H1 (cell line): ENCODE results near the gene DUSP9. TPM values are rescaled to one million over a fixed set of nuclear protein-coding genes. Genes with fewer than 3 reads are reported as not detected.
A peak's percentile ranks its signal among the peaks of the same experiment; 100 is the strongest.

ENCODE experiments used
- CTCF ChIA-PET: fragments of 300-600 bp; sonication (Branson Sonifier 250); formaldehyde crosslinking; loops from one replicate; lab custom pipeline; 2021; ENCODE audit not compliant: partially characterized antibody; lab: Charles Lee
- POLR2A ChIA-PET: fragments of 300-600 bp; sonication (Branson Sonifier 250); formaldehyde crosslinking; loops from one replicate; lab custom pipeline; 2021; ENCODE audit warnings: inconsistent platforms; ENCODE audit not compliant: partially characterized antibody; lab: Charles Lee
- DNase-seq, 2 experiments: peaks; one replicate each; pipeline versions ENCODE4 v3.0.0 to v3.0.0-alpha.2; 2010 to 2022; ENCODE audit warnings: low spot score in 2 of 2, low read depth in 1 of 2, mixed read lengths in 1 of 2
- FAIRE-seq: peaks from 2 replicates; lab custom pipeline; 2011; peaks lifted over from hg19 to GRCh38; lab: Jason Lieb, UNC
- H2AFZ ChIP-seq: 2 replicates; pipeline ENCODE4 v1.8.1; 2012; ENCODE audit warnings: low read length, inconsistent platforms
- H2AK5ac ChIP-seq: 2 replicates; pipeline ENCODE4 v1.6.1; 2013; ENCODE audit warnings: low read depth, low read length
- H2BK120ac ChIP-seq: replicated peaks from 2 replicates; pipeline ENCODE3; 2013; ENCODE audit warnings: low read depth, low read length, inconsistent platforms
- H2BK12ac ChIP-seq: 2 replicates; pipeline ENCODE4 v1.6.1; 2013; ENCODE audit warnings: low read depth, low read length
- H2BK15ac ChIP-seq: 2 replicates; pipeline ENCODE4 v1.6.1; 2013; ENCODE audit warnings: low read length
- H2BK20ac ChIP-seq: 2 replicates; pipeline ENCODE4 v1.6.1; 2013; ENCODE audit warnings: low read length
- H2BK5ac ChIP-seq: 2 replicates; pipeline ENCODE4 v1.6.1; 2013; ENCODE audit warnings: low read depth, low read length
- H3K14ac ChIP-seq: 2 replicates; pipeline ENCODE4 v1.6.1; 2013; ENCODE audit warnings: inconsistent platforms; ENCODE audit not compliant: insufficient read length
- H3K18ac ChIP-seq: 2 replicates; pipeline ENCODE4 v1.6.1; 2013; ENCODE audit warnings: low read length; ENCODE audit errors: extremely low read depth
- H3K23ac ChIP-seq: 2 replicates; pipeline ENCODE4 v1.6.1; 2013; ENCODE audit warnings: inconsistent platforms; ENCODE audit not compliant: insufficient read length
- H3K23me2 ChIP-seq: 2 replicates; pipeline ENCODE4 v1.6.1; 2013; ENCODE audit warnings: low read depth, low read length
- H3K27ac ChIP-seq: 2 replicates; pipeline ENCODE4 v1.6.1; 2011; ENCODE audit warnings: low read depth, low read length, inconsistent platforms
- H3K27me3 ChIP-seq, 4 experiments: replicated peaks in 1 of 4; 1 replicate in 1 of 4; 2 replicates in 3 of 4; pipeline versions ENCODE4 v1.6.1 to v1.8.1; 2011 to 2013; ENCODE audit warnings: low read length in 3 of 4, mild to moderate bottlenecking in 3 of 4, inconsistent platforms in 2 of 4, mixed read lengths in 2 of 4, moderate library complexity in 1 of 4; ENCODE audit not compliant: control insufficient read depth in 3 of 4, insufficient read depth in 3 of 4; ENCODE audit errors: extremely low read depth in 1 of 4
- H3K36me3 ChIP-seq, 4 experiments: 2 replicates each; pipeline versions ENCODE4 v1.6.1 to v1.8.1; 2011 to 2013; ENCODE audit warnings: mild to moderate bottlenecking in 4 of 4, low read length in 3 of 4, moderate library complexity in 2 of 4, control low read depth in 1 of 4, inconsistent platforms in 1 of 4; ENCODE audit not compliant: insufficient read depth in 4 of 4, control insufficient read depth in 2 of 4
- H3K4ac ChIP-seq: replicated peaks from 2 replicates; pipeline ENCODE3; 2013; ENCODE audit warnings: low read length, low read depth, mixed read lengths, inconsistent platforms; ENCODE audit not compliant: insufficient read length
- H3K4me1 ChIP-seq, 4 experiments: replicated peaks in 1 of 4; 1 replicate in 1 of 4; 2 replicates in 3 of 4; pipeline versions ENCODE4 v1.6.1 to v1.8.1; 2011 to 2013; ENCODE audit warnings: low read length in 3 of 4, inconsistent platforms in 2 of 4, mixed read lengths in 1 of 4; ENCODE audit not compliant: insufficient read depth in 4 of 4, control insufficient read depth in 3 of 4
- H3K4me2 ChIP-seq, 2 experiments: 2 replicates each; pipeline versions ENCODE4 v1.6.1 to v1.8.1; 2011 to 2013; ENCODE audit warnings: low read depth in 2 of 2, low read length in 2 of 2, control low read depth in 1 of 2, inconsistent platforms in 1 of 2, mild to moderate bottlenecking in 1 of 2; ENCODE audit not compliant: insufficient read depth in 1 of 2
- H3K4me3 ChIP-seq, 4 experiments: fragments of 200-600, 300-600 bp in 1 of 4; sonication (generic), shearing (Covaris generic), sonication (Bioruptor Twin) in 1 of 4; 2 replicates each; pipeline versions ENCODE4 v1.5.1 to v1.8.1; 2011 to 2016; ENCODE audit warnings: low read length in 4 of 4, low read depth in 3 of 4, control low read depth in 2 of 4, inconsistent platforms in 2 of 4, mild to moderate bottlenecking in 2 of 4, mixed read lengths in 1 of 4, moderate library complexity in 1 of 4; ENCODE audit not compliant: insufficient read depth in 2 of 4; ENCODE audit errors: extremely low read depth in 1 of 4
- H3K56ac ChIP-seq: replicated peaks from 2 replicates; pipeline ENCODE3; 2013; ENCODE audit warnings: low read depth, mild to moderate bottlenecking, mixed read lengths, low read length, inconsistent platforms; ENCODE audit not compliant: insufficient read length
- H3K79me1 ChIP-seq: 2 replicates; pipeline ENCODE4 v1.6.1; 2013; ENCODE audit warnings: low read depth, low read length, control low read depth
- H3K79me2 ChIP-seq, 2 experiments: 2 replicates each; pipeline versions ENCODE4 v1.6.1 to v1.8.1; 2012 to 2013; ENCODE audit warnings: low read length in 2 of 2, mild to moderate bottlenecking in 2 of 2, inconsistent platforms in 1 of 2; ENCODE audit not compliant: insufficient read depth in 2 of 2, control insufficient read depth in 1 of 2
- H3K9ac ChIP-seq, 4 experiments: replicated peaks in 1 of 4; 1 replicate in 1 of 4; 2 replicates in 3 of 4; pipeline versions ENCODE4 v1.6.1 to v1.8.1; 2011 to 2013; ENCODE audit warnings: low read depth in 3 of 4, low read length in 3 of 4, control low read depth in 2 of 4, mild to moderate bottlenecking in 2 of 4, moderate library complexity in 2 of 4, inconsistent platforms in 1 of 4; ENCODE audit errors: extremely low read depth in 1 of 4
- H3K9me3 ChIP-seq, 2 experiments: 2 replicates each; pipeline versions ENCODE4 v1.6.1 to v1.8.1; 2012 to 2013; ENCODE audit warnings: mild to moderate bottlenecking in 2 of 2, moderate library complexity in 2 of 2, control low read depth in 1 of 2, inconsistent platforms in 1 of 2, low read depth in 1 of 2, low read length in 1 of 2, mixed read lengths in 1 of 2; ENCODE audit not compliant: insufficient read depth in 2 of 2
- H4K20me1 ChIP-seq, 2 experiments: replicated peaks in 1 of 2; 2 replicates each; pipeline versions ENCODE3 to v1.8.1; 2011 to 2013; ENCODE audit warnings: inconsistent platforms in 2 of 2, low read length in 2 of 2, mild to moderate bottlenecking in 1 of 2; ENCODE audit not compliant: insufficient read depth in 2 of 2, control insufficient read depth in 1 of 2
- H4K5ac ChIP-seq: 2 replicates; pipeline ENCODE4 v1.6.1; 2013; ENCODE audit warnings: low read length, low read depth, mixed read lengths, inconsistent platforms; ENCODE audit not compliant: insufficient read length
- H4K8ac ChIP-seq: 2 replicates; pipeline ENCODE4 v1.8.0; 2013; ENCODE audit warnings: mild to moderate bottlenecking, moderate library complexity, low read length, inconsistent platforms; ENCODE audit not compliant: insufficient read depth; ENCODE audit errors: extremely low read depth
- H4K91ac ChIP-seq: replicated peaks from 2 replicates; pipeline ENCODE3; 2013; ENCODE audit warnings: low read length, mixed read lengths, inconsistent platforms; ENCODE audit not compliant: insufficient read length
- ASH2L ChIP-seq: fragments of 200-600, 300-600 bp; sonication (generic); IDR thresholded peaks from one replicate; pipeline ENCODE4 v1.7.1; 2017; ENCODE audit warnings: low read length
- JUN ChIP-seq: IDR thresholded peaks from 2 replicates; pipeline ENCODE4 v1.6.1; 2011; ENCODE audit warnings: low read depth, mild to moderate bottlenecking, improper control_type of control experiment, low read length
- KDM4A ChIP-seq: IDR thresholded peaks from one replicate; pipeline ENCODE4 v1.7.1; 2012; ENCODE audit warnings: low read depth, mild to moderate bottlenecking, moderate library complexity, low read length, inconsistent platforms; ENCODE audit not compliant: severe bottlenecking
- NANOG ChIP-seq: IDR thresholded peaks from 2 replicates; pipeline ENCODE4 v1.6.1; 2011; ENCODE audit warnings: low read length, low read depth, mild to moderate bottlenecking, inconsistent platforms; ENCODE audit not compliant: insufficient read depth, poor library complexity, severe bottlenecking
- PHF8 ChIP-seq: fragments of 200-600 bp; sonication (generic); conservative IDR thresholded peaks from 2 replicates; pipeline ENCODE4 v1.7.1; 2012; ENCODE audit warnings: low read depth, mild to moderate bottlenecking, inconsistent platforms, low read length, moderate library complexity
- SP2 ChIP-seq: IDR thresholded peaks from 2 replicates; pipeline ENCODE4 v1.6.1; 2012; ENCODE audit warnings: mild to moderate bottlenecking, low read length, inconsistent platforms
- TAF1 ChIP-seq: IDR thresholded peaks from 2 replicates; pipeline ENCODE4 v1.6.1; 2011; ENCODE audit warnings: mild to moderate bottlenecking, low read depth, low read length
- TCF12 ChIP-seq: IDR thresholded peaks from 2 replicates; pipeline ENCODE4 v1.6.1; 2011; ENCODE audit warnings: low read depth, mild to moderate bottlenecking, low read length
- YY1 ChIP-seq: IDR thresholded peaks from 2 replicates; pipeline ENCODE4 v1.6.1; 2011; ENCODE audit warnings: low read depth, mild to moderate bottlenecking, low read length
- WGBS, 2 experiments: shearing (Covaris generic) in 1 of 2; methylation state at CpG; one replicate each; pipeline versions ENCODE4 v1.1.6 to v1.1.7; 2013 to 2015; ENCODE audit warnings: low lambda C conversion rate in 2 of 2, mixed read lengths in 2 of 2, inconsistent platforms in 1 of 2, low coverage in 1 of 2, missing lambda C conversion rate in 1 of 2; ENCODE audit not compliant: insufficient replicate concordance in 2 of 2, insufficient coverage in 1 of 2, insufficient read length in 1 of 2; ENCODE audit errors: extremely low coverage in 1 of 2, missing lambda C conversion rate in 1 of 2; 5-methylcytosine and 5-hydroxymethylcytosine counted together
- polyA plus RNA-seq, 7 experiments: library from polyadenylated mRNA; depleted of rRNA in 3 of 7; stranded (reverse) in 5 of 7; unstranded in 2 of 7; fragments of >200 nt in 5 of 7; fragments of 200-250 nt in 2 of 7; gene quantifications; 1 replicate in 5 of 7; 2 replicates in 1 of 7; 4 replicates in 1 of 7; pipeline versions ENCODE4 v1.2.1 to v1.2.3, GENCODE V29; 2011 to 2013; ENCODE audit warnings: missing spikeins in 2 of 7, mixed read lengths in 2 of 7
- total RNA-seq: library from RNA; stranded (reverse); fragmentation: NEBNext Ultra II Directional; extraction: Animal tissue kit (Norgen Biotek cat#: 25700); gene quantifications from 2 replicates; pipeline ENCODE4 v1.2.1, GENCODE V29; 2021
- TF ChIP-seq, protein P1 (sequence below), 3 experiments: IDR thresholded peaks; 1 replicate in 2 of 3; 2 replicates in 1 of 3; pipeline versions ENCODE4 v1.5.1 to v1.6.1; 2011; ENCODE audit warnings: low read length in 3 of 3, mild to moderate bottlenecking in 3 of 3, inconsistent platforms in 2 of 3, low read depth in 1 of 3, moderate library complexity in 1 of 3; ENCODE audit not compliant: insufficient read depth in 1 of 3; ENCODE audit errors: control extremely low read depth in 1 of 3
- TF ChIP-seq, protein P2 (sequence below): IDR thresholded peaks from 2 replicates; pipeline ENCODE4 v1.6.1; 2012; ENCODE audit warnings: inconsistent platforms

Gene DUSP9
- total and polyA plus RNA-seq, 2 of the 8 experiments (the other 6 are each of a cell fraction or from before 2014, with no cell fraction given), result 0.80 to 1.1 TPM

DNA sequence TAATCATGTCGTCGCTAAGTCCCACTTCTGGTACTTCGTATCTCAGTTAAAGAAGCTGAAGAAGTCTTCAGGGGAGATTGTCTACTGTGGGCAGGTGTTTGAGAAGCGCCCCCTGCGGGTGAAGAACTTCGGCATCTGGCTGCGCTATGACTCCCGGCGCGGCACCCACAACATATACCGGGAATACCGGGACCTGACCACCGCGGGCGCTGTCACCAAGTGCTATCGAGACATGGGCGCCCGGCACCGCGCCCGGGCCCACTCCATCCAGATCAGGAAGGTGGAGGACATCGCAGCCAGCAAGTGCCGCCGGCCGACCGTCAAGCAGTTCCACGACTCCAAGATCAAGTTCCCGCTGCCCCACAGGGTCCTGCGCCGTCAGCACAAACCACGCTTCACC is 15.3 kb downstream of the DUSP9 start:
- no peak overlapping the region for H4K8ac ChIP-seq
- no peak overlapping the region for H2AK5ac ChIP-seq
- no peak overlapping the region for H2BK15ac ChIP-seq
- no peaks in the 10 kb centered on the region for H3K27me3 ChIP-seq
- no peak overlapping the region for H3K9ac ChIP-seq
- H4K91ac ChIP-seq, result no peak overlapping the region
- peak in 1 of 2 experiments; percentile 76 for DNase-seq
- no peaks in the 10 kb centered on the region for H3K79me1 ChIP-seq
- FAIRE-seq, result no peak
- no peak overlapping the region for H2BK120ac ChIP-seq
- H3K18ac ChIP-seq, result no peak overlapping the region
- H3K23ac ChIP-seq, result no peak overlapping the region
- H3K4me2 ChIP-seq, result peak overlapping the region; percentile 3 to 46; a peak in 2 of 4 replicates
- H2BK12ac ChIP-seq, result no peak overlapping the region
- H2BK5ac ChIP-seq, result no peak overlapping the region
- no peak overlapping the region for H4K5ac ChIP-seq
- H3K4me3 ChIP-seq, result peak overlapping the region in 1 of 4 experiments; percentile 40; a peak in 3 of 8 replicates
- no peaks in the 10 kb centered on the region for H4K20me1 ChIP-seq
- 3% methylated on average over 22 of the region's 31 CpGs; no CpG with 5 or more reads in 1 of the 2 experiments for WGBS, 2 experiments
- H3K14ac ChIP-seq, result no peak overlapping the region
- H3K56ac ChIP-seq, result no peak overlapping the region
- no peak overlapping the region for H2AFZ ChIP-seq
- no peaks in the 10 kb centered on the region for H3K23me2 ChIP-seq
- no peaks in the 10 kb centered on the region for H3K79me2 ChIP-seq
- no peak overlapping the region for H2BK20ac ChIP-seq
- no peaks in the 10 kb centered on the region for H3K36me3 ChIP-seq
- H3K4me1 ChIP-seq, result no peaks in the 10 kb centered on the region
- H3K27ac ChIP-seq, result no peak overlapping the region
- ChIA-PET POLR2A (no interaction called here), CTCF (interaction anchor here (0.6 to 28.7 kb wide), 15 partner anchors 17 to 194 kb away, joined by 3 to 408 read pairs (median 4); partner anchors contain the start of gene DUSP9)
- no peaks in the 10 kb centered on the region for H3K9me3 ChIP-seq
- no peak overlapping the region for H3K4ac ChIP-seq
- TF ChIP-seq KDM4A, result no peak
- TF ChIP-seq, protein P1, sequence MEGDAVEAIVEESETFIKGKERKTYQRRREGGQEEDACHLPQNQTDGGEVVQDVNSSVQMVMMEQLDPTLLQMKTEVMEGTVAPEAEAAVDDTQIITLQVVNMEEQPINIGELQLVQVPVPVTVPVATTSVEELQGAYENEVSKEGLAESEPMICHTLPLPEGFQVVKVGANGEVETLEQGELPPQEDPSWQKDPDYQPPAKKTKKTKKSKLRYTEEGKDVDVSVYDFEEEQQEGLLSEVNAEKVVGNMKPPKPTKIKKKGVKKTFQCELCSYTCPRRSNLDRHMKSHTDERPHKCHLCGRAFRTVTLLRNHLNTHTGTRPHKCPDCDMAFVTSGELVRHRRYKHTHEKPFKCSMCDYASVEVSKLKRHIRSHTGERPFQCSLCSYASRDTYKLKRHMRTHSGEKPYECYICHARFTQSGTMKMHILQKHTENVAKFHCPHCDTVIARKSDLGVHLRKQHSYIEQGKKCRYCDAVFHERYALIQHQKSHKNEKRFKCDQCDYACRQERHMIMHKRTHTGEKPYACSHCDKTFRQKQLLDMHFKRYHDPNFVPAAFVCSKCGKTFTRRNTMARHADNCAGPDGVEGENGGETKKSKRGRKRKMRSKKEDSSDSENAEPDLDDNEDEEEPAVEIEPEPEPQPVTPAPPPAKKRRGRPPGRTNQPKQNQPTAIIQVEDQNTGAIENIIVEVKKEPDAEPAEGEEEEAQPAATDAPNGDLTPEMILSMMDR (IDR thresholded peaks at IDR 0.05; ENCODE audit: control extremely low read depth in 1 of 3, insufficient read depth in 1 of 3, low read depth in 1 of 3, low read length in 3 of 3), result peak in 2 of 3 experiments; percentile 54 to 73; a peak in 3 of 4 replicates
- TF ChIP-seq SP2, result no peak
- no peak for TF ChIP-seq ASH2L
- TF ChIP-seq TAF1, result no peak
- no peak for TF ChIP-seq PHF8
- TF ChIP-seq YY1, result 0 out of 2 replicates have a peak, but pooled peaks have one; percentile 4
- TF ChIP-seq JUN, result no peak
- no peak for TF ChIP-seq NANOG
- TF ChIP-seq, protein P2, sequence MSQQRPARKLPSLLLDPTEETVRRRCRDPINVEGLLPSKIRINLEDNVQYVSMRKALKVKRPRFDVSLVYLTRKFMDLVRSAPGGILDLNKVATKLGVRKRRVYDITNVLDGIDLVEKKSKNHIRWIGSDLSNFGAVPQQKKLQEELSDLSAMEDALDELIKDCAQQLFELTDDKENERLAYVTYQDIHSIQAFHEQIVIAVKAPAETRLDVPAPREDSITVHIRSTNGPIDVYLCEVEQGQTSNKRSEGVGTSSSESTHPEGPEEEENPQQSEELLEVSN, result no peak
- no peak for TF ChIP-seq TCF12
